ENCODE data around the gene TDRD9.
"Not testable (repeated sequence)": the region's sequence is repeated elsewhere in the genome, so short reads cannot be mapped to it uniquely, and the experiment has no call there.

Gene TDRD9

DNA sequence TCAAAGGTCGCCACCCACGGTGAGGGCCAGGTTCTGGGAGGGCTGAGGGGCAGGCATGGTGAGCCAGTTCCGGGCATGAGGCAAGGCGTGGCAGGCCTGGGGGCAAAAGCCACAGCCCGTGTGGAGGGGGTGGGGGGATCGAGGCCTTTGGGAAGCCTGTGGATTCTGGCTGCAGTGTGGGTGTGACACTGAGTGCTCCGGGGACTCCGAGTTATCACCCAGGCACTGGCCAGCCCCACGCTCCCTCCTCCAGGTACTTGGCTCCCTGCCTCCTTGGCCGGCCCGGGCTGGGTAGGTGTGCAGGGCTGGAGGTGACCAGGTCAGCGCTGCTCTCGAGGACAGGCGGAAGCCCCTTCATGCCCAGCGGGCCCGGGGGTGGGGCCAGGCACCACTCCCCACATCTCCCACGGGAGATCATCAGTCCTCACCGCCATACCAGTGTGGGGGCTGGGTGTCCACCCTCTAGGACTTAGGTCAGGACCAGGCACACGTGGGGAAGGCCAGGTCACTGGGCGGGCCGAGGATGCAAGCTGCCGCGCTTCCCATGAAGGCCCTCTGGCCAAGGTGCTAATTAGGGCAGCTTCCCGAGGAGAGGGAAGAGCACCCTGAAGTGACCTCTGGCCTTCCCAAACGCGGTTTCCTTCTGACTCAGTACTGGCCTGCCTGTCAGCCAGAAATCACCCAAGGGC, 34.1 kb upstream of the TDRD9 start:
- no peak for DNase-seq

DNA sequence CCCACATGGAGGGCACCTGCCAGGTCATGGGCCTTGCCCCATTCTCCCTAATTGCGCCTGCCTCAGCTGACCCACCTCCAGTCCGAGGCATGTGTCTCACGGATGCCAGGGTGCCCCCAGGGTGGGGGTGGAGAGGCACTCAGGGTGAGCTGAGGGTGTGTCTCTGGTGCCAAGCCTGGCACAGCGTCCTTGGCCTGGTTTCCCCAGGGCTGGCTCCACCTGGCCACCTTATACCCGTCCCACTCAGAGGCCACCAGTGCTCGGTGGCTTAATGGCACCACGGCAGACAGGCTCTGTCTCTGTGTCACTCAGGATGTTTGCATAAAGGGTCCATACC, 33.6 kb upstream of the TDRD9 start:
- DNase-seq = no peak

GRCh38 chr14:103896578-103896977, 31.7 kb upstream of the TDRD9 start:
- DNase-seq = no peak

DNA sequence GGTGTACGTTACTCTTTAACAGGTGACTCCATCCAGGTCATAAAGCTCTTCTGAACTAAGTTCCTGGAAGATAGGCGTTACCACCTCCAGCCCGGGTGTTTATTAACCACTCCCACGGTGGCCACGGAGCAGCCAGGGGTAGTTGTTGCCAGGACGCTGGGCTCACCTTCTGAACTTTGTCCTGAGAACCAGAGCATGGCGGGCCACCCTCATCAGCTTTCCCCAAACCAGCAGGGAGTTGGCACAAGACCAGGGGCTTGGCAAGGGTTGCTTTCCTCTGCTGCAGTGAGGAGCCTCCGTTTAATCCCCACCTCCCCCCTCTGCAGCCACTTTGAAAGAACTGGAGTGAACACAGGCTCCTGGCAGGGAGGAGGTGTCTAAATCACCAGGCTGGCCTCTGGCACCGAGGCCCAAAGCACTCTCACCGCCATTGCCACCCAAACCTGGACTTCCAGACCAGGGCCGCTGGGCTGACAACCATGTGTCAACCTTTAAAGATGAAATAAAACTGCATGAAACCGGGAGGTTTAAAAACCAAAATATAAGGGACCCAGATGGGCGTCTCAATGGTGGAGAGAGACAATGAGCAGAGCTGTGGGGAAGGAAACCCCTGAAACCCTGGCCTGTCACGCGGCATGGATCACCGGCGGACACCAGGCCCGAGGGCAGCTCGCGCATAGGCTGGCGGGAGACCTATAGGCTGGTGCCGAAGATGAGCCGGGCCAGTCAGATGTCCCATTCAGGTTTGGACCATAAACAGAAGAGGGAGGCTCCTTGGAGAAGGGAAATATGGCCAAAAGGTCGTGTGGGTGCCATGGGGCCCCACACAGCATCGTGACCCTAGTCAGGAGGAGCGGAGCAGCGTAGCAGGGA, 30.9 kb upstream of the TDRD9 start:
- no peak for DNase-seq

DNA sequence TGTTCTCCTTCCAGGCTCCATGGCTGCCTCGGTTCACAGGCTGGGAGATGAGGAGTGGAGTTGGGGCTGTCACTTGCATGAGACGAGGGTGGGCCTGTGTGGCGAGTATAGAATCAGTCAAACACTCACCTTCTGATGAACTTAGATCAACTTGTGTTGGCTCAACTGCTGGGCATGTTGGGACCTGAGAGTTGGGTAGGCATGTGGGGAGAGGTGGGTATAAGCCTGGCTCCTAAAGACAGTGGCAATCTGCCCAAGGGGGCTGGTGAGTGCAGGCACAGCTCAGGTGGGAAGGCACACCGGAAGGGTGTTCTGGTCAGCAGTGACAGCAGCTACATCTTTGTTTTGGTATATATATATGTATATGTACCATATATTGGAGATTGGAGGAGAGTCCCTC, 30.1 kb upstream of the TDRD9 start:
- DNase-seq = no peak

- DNase-seq = no peak
Observed at GRCh38 chr14:103898711-103899110, 29.5 kb upstream of the TDRD9 start.

DNA sequence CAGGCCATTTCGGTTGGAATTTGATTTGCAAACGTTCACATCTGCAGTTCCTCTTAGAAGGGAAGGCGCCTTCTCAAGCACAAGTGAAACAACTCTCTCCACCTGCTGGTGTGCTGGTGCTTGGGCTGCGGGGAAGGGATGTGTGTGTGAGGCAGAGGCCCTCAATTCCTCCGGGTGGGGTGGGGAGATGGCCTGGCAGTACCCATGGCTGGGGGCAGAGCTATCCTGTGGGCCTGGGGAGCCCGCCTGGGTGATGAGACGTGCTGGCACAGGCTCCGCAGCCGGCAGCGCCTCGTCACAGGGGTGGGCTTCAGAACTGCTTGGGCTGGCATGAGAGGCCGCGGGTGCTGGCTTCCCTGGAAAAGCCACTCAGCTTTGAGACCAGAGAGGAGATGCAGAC, 28.9 kb upstream of the TDRD9 start:
- DNase-seq = no peak

GRCh38 chr14:103899833-103900232, 28.4 kb upstream of the TDRD9 start:
- no peak for DNase-seq

GRCh38 chr14:103904493-103905107, 23.7 kb upstream of the TDRD9 start:
- DNase-seq = no peak

GRCh38 chr14:103905842-103906456, 22.3 kb upstream of the TDRD9 start:
- DNase-seq = no peak

DNA sequence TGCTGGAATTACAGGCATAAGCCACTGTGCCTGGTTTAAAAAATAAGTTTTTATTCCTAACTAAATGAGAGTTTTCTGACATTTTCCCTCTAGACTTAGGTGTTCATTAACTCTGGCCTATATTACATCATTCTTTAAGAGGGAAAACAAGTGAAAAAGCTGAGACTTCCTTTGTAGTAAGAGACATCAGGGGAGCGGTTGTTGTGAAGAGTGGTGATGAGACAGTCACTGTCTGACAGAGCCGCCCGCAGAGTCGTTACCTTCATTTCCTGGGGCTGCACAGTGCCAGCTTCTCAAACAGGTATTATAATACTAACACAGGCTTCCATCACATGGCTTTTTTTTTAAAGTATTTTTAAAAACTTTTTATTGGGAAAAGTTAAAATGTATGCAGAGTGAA, 19.7 kb upstream of the TDRD9 start:
- DNase-seq = no peak

DNA sequence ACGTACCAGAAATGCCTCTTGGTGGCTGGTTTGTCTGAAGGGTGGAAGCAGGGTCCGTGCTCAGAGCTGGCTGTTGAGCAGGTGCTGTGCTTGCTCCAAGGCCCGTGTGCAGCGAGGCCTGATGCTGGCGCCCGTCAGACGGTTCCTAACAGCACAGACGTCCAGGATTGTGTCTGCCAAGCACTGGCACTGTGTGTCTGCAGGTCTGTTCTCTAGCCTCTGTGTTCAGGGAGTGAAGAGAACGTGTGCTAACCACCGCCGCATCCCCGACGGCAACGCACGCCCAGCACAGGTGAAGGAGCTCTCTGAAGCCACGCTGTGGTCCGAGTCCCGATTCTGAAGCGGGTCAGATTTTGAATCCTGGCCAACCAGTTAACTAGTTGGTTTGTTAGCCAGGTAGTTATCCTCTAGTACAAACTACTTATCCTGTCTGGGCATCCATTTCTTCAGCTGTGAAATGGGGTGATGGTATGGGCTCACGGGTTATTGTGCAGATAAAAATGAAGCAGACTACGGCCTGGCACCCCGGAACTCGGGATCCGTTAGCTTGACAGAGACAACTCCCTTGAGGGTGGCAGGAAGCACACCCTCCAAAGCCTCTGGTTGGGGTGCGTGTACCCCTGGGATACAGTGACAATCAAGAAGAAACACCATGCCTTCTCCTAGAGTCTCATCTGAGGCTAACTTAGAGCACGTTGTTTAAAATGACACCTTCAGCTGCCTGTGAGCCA, 18.6 kb upstream of the TDRD9 start:
- DNase-seq = no peak

DNA sequence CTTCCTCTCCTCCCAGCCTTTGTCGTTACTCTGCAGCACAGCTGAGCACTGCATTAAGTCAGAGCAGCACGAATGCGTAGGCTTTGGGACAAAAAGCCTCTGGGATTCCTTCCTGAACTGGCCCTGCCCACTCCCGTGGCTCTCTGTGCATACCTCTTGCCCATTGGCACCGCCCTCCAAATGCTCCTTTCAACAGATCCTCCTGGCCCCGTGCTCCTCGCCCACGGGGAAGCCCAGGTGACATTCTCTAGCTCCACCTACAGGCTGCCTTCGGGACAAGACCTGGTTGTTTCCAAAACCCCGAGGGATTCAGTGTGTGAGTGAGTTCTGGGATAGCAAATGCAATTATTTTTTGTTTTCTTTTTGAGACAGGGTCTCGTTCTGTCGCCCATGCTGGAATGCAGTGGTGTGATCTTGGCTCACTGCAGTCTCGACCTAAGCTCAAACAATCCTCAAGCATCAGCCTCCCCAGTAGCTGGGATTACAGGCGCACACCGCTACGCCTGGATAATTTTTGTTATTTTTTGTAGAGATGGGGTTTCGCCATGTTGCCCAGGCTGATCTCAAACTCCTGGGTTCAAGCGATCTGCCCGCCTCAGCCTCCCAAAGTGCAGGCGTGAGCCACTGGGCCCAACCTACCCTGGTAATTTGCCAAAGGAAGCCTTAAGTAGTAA, 17.9 kb upstream of the TDRD9 start:
- DNase-seq = peak; percentile 80

- DNase-seq = no peak
Observed at GRCh38 chr14:103910984-103911383, 17.3 kb upstream of the TDRD9 start.

DNA sequence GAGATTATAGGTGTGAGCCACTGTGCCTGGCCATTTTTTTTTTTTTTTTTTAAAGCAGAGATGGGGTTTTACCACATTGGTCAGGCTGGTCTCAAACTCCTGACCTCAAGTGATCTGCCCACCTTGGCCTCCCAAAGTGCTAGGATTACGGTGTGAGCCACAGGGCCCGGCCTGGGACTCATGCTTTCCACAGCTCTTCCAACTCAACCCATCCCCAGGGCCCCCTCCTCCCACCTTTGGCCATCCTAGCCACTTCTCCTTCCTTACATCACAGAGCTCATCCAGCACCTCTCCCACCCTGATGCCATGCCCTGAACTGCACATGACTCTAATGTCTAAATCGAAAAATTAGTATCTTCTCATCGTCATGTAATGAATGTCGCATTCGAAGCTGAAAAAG, 12.6 kb upstream of the TDRD9 start:
- DNase-seq = no peak

DNA sequence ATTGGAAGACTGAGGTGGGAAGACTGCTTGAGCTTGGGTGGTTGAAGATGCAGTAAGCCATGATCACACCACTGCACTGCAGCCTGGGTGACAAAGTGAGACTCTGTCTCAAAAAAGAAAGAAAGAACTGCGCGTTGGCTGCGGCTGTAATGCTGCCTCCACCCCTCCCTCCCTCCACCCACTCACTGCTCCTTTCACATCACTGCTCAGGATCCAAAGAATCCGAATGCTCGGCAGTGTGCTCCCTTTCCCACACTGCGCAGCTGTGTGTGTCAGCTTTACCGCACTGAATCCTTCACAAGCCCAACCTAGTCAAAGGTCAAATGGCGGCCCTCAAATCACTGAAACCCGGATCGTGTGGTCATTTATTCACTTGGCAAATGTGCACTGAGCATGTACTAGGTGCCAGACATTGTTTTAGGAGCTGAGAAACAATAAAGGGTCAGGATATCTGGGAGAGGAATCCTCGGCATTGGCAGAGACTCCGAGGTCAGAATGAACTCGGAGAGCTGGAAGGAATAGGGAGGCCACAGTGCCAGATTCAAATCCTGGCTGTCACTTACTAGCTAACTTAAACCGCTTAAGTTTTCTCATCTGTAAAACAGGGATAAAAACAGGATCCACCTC, 11.5 kb upstream of the TDRD9 start:
- DNase-seq = no peak

DNA sequence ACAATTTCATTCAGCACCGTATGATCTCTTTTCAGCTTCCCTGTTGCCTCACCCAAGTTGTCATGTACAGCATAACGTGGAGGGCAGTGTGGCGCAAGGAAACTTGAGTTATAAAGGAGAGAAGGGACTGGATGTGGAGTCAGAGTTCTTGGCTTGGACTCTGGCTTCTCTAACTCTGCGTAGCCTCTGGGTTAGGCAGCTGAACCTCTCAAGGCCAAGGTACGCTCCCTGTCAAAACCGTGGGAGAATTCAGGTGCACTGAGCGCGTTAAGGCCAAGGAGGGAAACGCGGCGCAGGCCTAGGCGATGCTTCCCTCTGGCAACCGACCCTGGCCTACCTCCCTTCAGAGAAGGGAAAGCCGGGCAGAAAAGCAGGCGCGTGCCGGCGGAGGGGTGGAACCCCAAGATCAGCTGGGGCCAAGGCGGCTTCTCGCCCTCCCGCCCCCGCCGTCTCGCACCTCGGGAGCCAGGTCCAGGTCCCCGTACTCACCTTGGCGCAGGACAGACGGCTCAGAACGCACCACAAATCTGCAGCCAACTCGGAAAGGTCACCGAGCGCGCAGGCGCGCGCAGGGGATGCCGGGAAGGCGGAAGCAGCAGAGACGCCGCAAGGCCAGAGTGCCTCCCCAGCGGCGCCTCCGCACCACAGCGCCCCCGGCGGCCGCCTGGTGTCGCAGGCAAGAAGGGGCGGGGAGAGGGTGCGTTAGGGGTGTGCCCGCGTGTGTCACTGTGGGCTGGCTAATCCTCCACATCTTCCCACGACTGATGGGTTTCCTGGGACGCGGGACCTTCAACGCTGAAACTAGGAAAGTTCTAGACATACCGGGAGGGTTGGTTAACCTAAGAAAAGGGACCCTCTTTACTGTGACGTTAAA, 7.0 kb upstream of the TDRD9 start:
- peak; percentile 95 for DNase-seq

- not testable (repeated sequence) for DNase-seq
Observed at GRCh38 chr14:103921855-103922200, 6.4 kb upstream of the TDRD9 start.

- peak; percentile 48 for DNase-seq
Observed at GRCh38 chr14:103923863-103924262, 4.4 kb upstream of the TDRD9 start.

DNA sequence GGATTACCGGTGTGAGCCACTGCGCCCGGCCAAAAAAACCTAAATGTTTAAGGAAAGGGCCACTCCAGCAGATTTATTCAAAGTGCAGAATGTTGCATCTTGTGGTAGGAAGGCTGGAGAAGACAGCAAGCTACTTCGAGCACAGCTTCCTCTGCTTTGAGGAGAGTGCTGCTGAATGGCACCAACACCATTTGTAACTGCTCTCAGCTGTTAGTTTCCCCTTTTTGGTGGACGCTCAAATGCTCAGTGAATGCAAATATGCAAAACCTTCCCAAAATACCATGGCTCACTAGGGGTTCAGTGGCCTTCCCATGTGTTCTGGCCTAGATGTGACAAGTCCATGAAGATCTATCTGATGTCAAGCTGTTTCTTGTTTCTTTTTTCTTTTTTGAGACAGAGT, 2.9 kb upstream of the TDRD9 start:
- no peak for DNase-seq

GRCh38 chr14:103927566-103927965, 690 bp upstream of the TDRD9 start:
- DNase-seq = no peak
